Peyer's patch (tissue), 4 donors: Measurements from ENCODE around the gene ZGLP1. TPM values are rescaled to one million over a fixed set of nuclear protein-coding genes. Genes with fewer than 3 reads are reported as not detected.
"Not testable (repeated sequence)": the region's sequence is repeated elsewhere in the genome, so short reads cannot be mapped to it uniquely, and the experiment has no call there.

Experiments used
- DNase-seq, 3 donors: peaks; one replicate each; pipeline ENCODE4 v3.0.0-alpha.2; 2017 to 2019
- H3K27ac ChIP-seq, 4 donors: fragments of 200-600 bp; sonication (generic); one replicate each; pipeline ENCODE4 v1.5.1; 2016 to 2019
- H3K27me3 ChIP-seq, 2 donors: fragments of 200-600 bp; sonication (generic); one replicate each; pipeline ENCODE4 v1.5.1; 2019
- H3K36me3 ChIP-seq, 3 donors: fragments of 200-600 bp; sonication (generic); one replicate each; pipeline ENCODE4 v1.5.1; 2016 to 2019
- H3K4me1 ChIP-seq, 4 donors: fragments of 200-600 bp; sonication (generic); one replicate each; pipeline ENCODE4 v1.5.1; 2016 to 2019
- H3K4me3 ChIP-seq, 4 donors: fragments of 200-600 bp; sonication (generic); 1 replicate in 3 of 4; 2 replicates in 1 of 4; pipeline ENCODE4 v1.5.1; 2016 to 2019; ENCODE audit warnings: mild to moderate bottlenecking in 1 of 4
- H3K9me3 ChIP-seq, 4 donors: fragments of 200-600 bp; sonication (generic); one replicate each; pipeline ENCODE4 v1.5.1; 2016 to 2019; ENCODE audit warnings: mild to moderate bottlenecking in 1 of 4
- CTCF ChIP-seq, 6 experiments: fragments of 450-650 bp in 4 of 6; fragments of 200-600 bp in 2 of 6; sonication (generic) in 1 of 6; IDR thresholded peaks; one replicate each; pipeline ENCODE4 v1.5.1; 2017 to 2019; ENCODE audit warnings: antibody characterized with exemption in 6 of 6, mild to moderate bottlenecking in 3 of 6, moderate library complexity in 1 of 6
- POLR2A ChIP-seq, 2 donors: fragments of 450-650 bp; IDR thresholded peaks; one replicate each; pipeline ENCODE4 v1.5.1; 2017; ENCODE audit warnings: antibody characterized with exemption in 2 of 2, mild to moderate bottlenecking in 2 of 2, moderate library complexity in 2 of 2
- total RNA-seq, 4 donors: library from RNA; depleted of rRNA; stranded (reverse); fragments of >200 nt; gene quantifications; one replicate each; pipeline ENCODE4 v1.1.0, GENCODE V29; 2016

ZGLP1 gene
- total RNA-seq, 4 donors from 2014 or later, result 2.1 to 10.7 TPM; not detected in 2

GRCh38 chr19:10344780-10345179 lies 35.2 kb upstream of the ZGLP1 start:
- H3K9me3 ChIP-seq, result no peaks in the 10 kb centered on the region
- no peak overlapping the region for H3K4me3 ChIP-seq
- H3K4me1 ChIP-seq, result no peaks in the 10 kb centered on the region

DNA sequence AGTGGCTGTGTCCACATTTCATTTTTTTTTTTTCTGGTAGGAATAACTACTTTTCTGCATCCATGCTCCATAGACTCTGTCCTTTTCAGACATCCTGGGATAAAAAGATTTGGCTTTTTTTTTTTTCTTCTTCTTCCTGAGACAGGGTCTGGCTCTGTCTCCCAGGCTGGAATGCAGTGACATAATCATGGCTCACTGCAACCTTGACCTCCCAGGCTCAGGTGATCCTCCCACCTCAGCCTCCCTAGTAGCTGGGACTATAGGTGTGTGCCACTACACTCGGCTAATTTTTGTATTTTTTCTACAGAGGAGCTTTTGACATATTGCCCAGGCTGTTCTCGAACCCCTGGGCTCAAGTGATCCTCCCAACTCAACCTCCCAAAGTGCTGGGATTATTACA lies 33.9 kb upstream of the ZGLP1 start:
- H3K4me3 ChIP-seq, result no peak overlapping the region
- no peaks in the 10 kb centered on the region for H3K9me3 ChIP-seq
- no peaks in the 10 kb centered on the region for H3K4me1 ChIP-seq
- no peak overlapping the region for H3K27ac ChIP-seq
- no peak for DNase-seq
- no peaks in the 10 kb centered on the region for H3K27me3 ChIP-seq
- TF ChIP-seq POLR2A (IDR thresholded peaks at IDR 0.05) (no peak), CTCF (IDR thresholded peaks at IDR 0.05) (no peak)
- H3K36me3 ChIP-seq, result no peaks in the 10 kb centered on the region

More at GRCh38 chr19:10344780-10345179, 35.2 kb upstream of the ZGLP1 start:
- no peak for DNase-seq
- Histone ChIP-seq H3K27me3 (no peaks in the 10 kb centered on the region), H3K27ac (no peak overlapping the region), H3K36me3 (peaks cover 0 to 3% (median 0%) of the 10 kb centered on the region in 3 donors)
- no peak for TF ChIP-seq CTCF (IDR thresholded peaks at IDR 0.05)
- TF ChIP-seq POLR2A (IDR thresholded peaks at IDR 0.05), result no peak

- Histone ChIP-seq H3K4me3 (no peak overlapping the region), H3K27me3 (no peaks in the 10 kb centered on the region), H3K4me1 (no peaks in the 10 kb centered on the region), H3K9me3 (no peaks in the 10 kb centered on the region), H3K27ac (peak overlapping the region in 3 of 4 donors; percentile 28 to 85 (median 78)), H3K36me3 (no peaks in the 10 kb centered on the region)
- TF ChIP-seq POLR2A (IDR thresholded peaks at IDR 0.05), result no peak
- no peak for TF ChIP-seq CTCF (IDR thresholded peaks at IDR 0.05)
- DNase-seq, result no peak
These were observed 30.4 kb upstream of the ZGLP1 start for GRCh38 chr19:10339977-10340376.

DNA sequence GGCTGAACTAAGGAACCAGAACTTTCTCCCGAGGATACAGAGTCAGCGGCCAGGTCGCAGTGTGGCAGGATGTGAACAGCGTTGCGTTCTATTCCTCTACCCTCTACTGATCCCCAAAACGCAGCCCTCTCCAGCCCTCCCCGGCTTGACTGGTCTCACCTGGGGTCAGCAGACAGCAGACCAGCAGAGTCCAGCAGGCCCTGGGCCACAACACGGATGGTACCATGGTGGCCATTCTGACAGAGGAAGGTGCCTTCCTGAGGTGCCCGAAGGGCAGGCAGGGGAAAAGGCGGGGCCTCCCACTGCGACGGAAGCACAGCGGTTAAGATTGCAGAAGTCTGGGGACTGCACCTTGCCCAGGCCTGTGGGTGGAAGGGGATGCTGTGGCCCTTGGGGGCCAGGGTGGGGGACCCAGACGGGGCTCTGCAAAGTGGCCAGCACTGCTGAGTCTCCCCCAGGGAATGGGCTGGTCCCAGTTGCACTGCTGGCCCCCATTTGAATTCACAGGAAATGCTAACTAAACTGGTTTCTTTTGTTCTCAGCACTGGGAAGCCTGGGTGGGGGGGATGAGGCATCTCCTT lies 29.9 kb upstream of the ZGLP1 start, which contains the start of gene ICAM3:
Gene ICAM3, minus strand, starts transcription at position 245 of the 581 bp plus-strand sequence. Its CDS starts 10 bp downstream, at position 235.
- Histone ChIP-seq H3K9me3 (no peaks in the 10 kb centered on the region), H3K27ac (peak within 1 kb of the TSS; percentile 22 to 85 (median 53)), H3K4me1 (no peaks in the 10 kb centered on the region), H3K4me3 (peak within 1 kb of the TSS; percentile 22 to 53 (median 42)), H3K36me3 (no peaks in the 10 kb centered on the region), H3K27me3 (no peaks in the 10 kb centered on the region)
- DNase-seq, result peak in 2 of 3 donors; percentile 73 to 81
- no peak for TF ChIP-seq POLR2A (IDR thresholded peaks at IDR 0.05)
- no peak for TF ChIP-seq CTCF (IDR thresholded peaks at IDR 0.05)

DNA sequence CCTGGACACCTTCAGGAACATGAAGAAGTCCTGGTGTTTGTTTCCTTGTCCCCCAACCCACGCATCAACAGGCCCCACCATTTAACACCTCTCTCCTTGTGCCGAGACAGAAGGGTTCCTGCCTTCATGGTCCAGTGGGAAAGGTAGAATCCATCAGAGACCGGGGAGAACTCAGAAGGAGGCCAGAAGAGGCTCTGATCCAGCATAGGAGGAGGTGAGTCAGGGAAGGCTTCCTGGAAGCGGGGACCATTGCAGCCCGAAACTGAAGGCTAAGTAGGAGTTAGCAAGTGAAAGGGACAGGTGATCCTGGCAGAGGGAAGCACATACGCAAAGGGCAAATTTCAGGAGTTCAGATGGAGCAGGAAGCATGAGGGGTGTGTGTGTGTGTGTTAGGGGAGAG lies 29.3 kb upstream of the ZGLP1 start:
- Histone ChIP-seq H3K27ac (peak overlapping the region; percentile 22 to 85 (median 53)), H3K27me3 (no peaks in the 10 kb centered on the region), H3K4me3 (peak overlapping the region; percentile 22 to 53 (median 42)), H3K36me3 (no peaks in the 10 kb centered on the region), H3K9me3 (no peaks in the 10 kb centered on the region), H3K4me1 (peaks cover 0 to 5% (median 0%) of the 10 kb centered on the region in 4 donors)
- TF ChIP-seq POLR2A (IDR thresholded peaks at IDR 0.05) (no peak), CTCF (IDR thresholded peaks at IDR 0.05) (no peak)
- DNase-seq, result no peak

DNA sequence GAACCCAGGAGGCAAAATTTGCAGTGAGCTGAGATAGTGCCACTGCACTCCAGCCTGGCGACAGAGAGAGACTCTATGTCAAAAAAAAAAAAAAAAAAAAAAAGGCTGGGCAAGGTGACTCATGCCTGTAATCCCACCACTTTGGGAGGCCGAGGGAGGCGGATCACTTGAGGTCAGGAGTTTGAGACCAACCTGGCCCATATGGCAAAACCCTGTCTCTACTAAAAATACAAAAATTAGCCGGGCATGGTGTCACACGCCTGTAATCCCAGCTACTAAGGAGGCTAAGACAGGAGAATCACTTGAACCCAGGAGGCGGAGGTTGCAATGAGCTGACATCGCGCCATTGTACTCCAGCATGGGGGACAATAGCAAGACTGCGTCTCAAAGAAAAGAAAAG lies 27.1 kb upstream of the ZGLP1 start:
- not testable (repeated sequence) for H3K9me3 ChIP-seq, DNase-seq, H3K36me3 ChIP-seq, H3K27ac ChIP-seq, H3K4me3 ChIP-seq, H3K27me3 ChIP-seq, H3K4me1 ChIP-seq
